K562 (cell line): ENCODE results near the gene PYDC1. TPM values are rescaled to one million over a fixed set of nuclear protein-coding genes. Genes with fewer than 3 reads are reported as not detected.

Source experiments
- ATAC-seq: fragments of 200-7000 bp; cut with Tn5 transposase; 3 replicates; pipeline ENCODE4 v1.9.1; 2020; ENCODE audit warnings: moderate library complexity
- BruUV-seq: library from RNA; stranded (reverse); fragments of 400-500 nt; replicated peaks from 2 replicates; lab custom pipeline; 2021; lab: Mats Ljungman, UMichigan
- CTCF ChIA-PET: fragments of 300-600 bp; formaldehyde crosslinking; extraction: SDS; loops from one replicate; lab custom pipeline; 2021; ENCODE audit warnings: low intra/inter-chr PET ratio; lab: Yijun Ruan, JAX
- POLR2A ChIA-PET: fragments of 300-600, 350-650 bp; sonication (Branson Sonifier 250); formaldehyde crosslinking; extraction: SDS; loops from one replicate; lab custom pipeline; 2021; ENCODE audit warnings: antibody characterized with exemption, inconsistent platforms; lab: Yijun Ruan, JAX
- DNase-seq, 4 experiments: peaks; one replicate each; pipeline versions ENCODE4 v3.0.0 to v3.0.0-alpha.2; 2011 to 2018; ENCODE audit warnings: low spot score in 3 of 4, mixed read lengths in 3 of 4; ENCODE audit errors: extremely low read depth in 1 of 4
- FAIRE-seq: peaks from 2 replicates; lab custom pipeline; 2011; peaks lifted over from hg19 to GRCh38; lab: Jason Lieb, UNC
- H2AFZ ChIP-seq: 2 replicates; pipeline ENCODE4 v1.6.0; 2011; ENCODE audit warnings: low read depth, low read length, control low read depth, inconsistent platforms
- H3K27ac ChIP-seq: fragments of 200-600 bp; 3 replicates; pipeline ENCODE4 v1.8.0; 2011; ENCODE audit warnings: low read depth, mild to moderate bottlenecking, control low read depth, inconsistent platforms, low read length, moderate library complexity, mixed read lengths; ENCODE audit errors: extremely low read depth
- H3K27me3 ChIP-seq, 2 experiments: fragments of 300-600 bp in 1 of 2; 2 replicates in 1 of 2; 3 replicates in 1 of 2; pipeline versions ENCODE4 v1.6.0 to v1.8.0; 2011; ENCODE audit warnings: inconsistent platforms in 2 of 2, low read length in 2 of 2, mild to moderate bottlenecking in 1 of 2, mixed read lengths in 1 of 2, moderate library complexity in 1 of 2; ENCODE audit not compliant: control insufficient read depth in 2 of 2, insufficient read depth in 2 of 2
- H3K36me3 ChIP-seq: fragments of 300-600 bp; 3 replicates; pipeline ENCODE4 v1.8.0; 2011; ENCODE audit warnings: mild to moderate bottlenecking, low read length, inconsistent platforms; ENCODE audit not compliant: control insufficient read depth, insufficient read depth
- H3K4me1 ChIP-seq, 2 experiments: fragments of 200-600 bp in 1 of 2; replicated peaks in 1 of 2; 2 replicates in 1 of 2; 3 replicates in 1 of 2; pipeline versions ENCODE4 v1.5.1 to v1.8.0; 2011; ENCODE audit warnings: inconsistent platforms in 2 of 2, low read length in 2 of 2, mild to moderate bottlenecking in 1 of 2, mixed read lengths in 1 of 2, moderate library complexity in 1 of 2; ENCODE audit not compliant: control insufficient read depth in 2 of 2, insufficient read depth in 2 of 2
- H3K4me2 ChIP-seq: 2 replicates; pipeline ENCODE4 v1.6.1; 2011; ENCODE audit warnings: low read length, control low read depth, inconsistent platforms, mixed read lengths; ENCODE audit not compliant: insufficient read depth
- H3K4me3 ChIP-seq: fragments of 200-600 bp; sonication (generic), shearing (Covaris generic); 2 replicates; pipeline ENCODE4 v1.5.1; 2016; ENCODE audit warnings: control low read depth, inconsistent platforms
- H3K79me2 ChIP-seq: fragments of 200-600 bp; 3 replicates; pipeline ENCODE4 v1.8.0; 2011; ENCODE audit warnings: low read length, inconsistent platforms; ENCODE audit not compliant: control insufficient read depth, insufficient read depth
- H3K9ac ChIP-seq, 2 experiments: 2 replicates each; pipeline versions ENCODE4 v1.6.0 to v1.6.1; 2011; ENCODE audit warnings: low read depth in 2 of 2, low read length in 2 of 2, control low read depth in 1 of 2, inconsistent platforms in 1 of 2, mild to moderate bottlenecking in 1 of 2, mixed read lengths in 1 of 2; ENCODE audit not compliant: insufficient read depth in 1 of 2
- H3K9me1 ChIP-seq: one replicate; pipeline ENCODE4 v1.6.0; 2011; ENCODE audit warnings: inconsistent platforms, mild to moderate bottlenecking, low read length, moderate library complexity; ENCODE audit not compliant: control insufficient read depth, insufficient read depth
- H3K9me3 ChIP-seq: replicated peaks from 2 replicates; pipeline ENCODE4 v1.5.1; 2011; ENCODE audit warnings: low read depth, low read length, inconsistent platforms; ENCODE audit not compliant: control insufficient read depth, insufficient read depth
- H4K20me1 ChIP-seq: replicated peaks from 2 replicates; pipeline ENCODE4 v1.6.1; 2011; ENCODE audit warnings: low read length, inconsistent platforms, mixed read lengths; ENCODE audit not compliant: control insufficient read depth, insufficient read depth
- BACH1 ChIP-seq: fragments of 200-800 bp; sonication (Bioruptor generic); IDR thresholded peaks from 2 replicates; pipeline ENCODE4 v1.6.1; 2016; ENCODE audit warnings: missing genetic modification characterization, missing compliant biosample characterization
- BCOR ChIP-seq: fragments of 450-650 bp; IDR thresholded peaks from 2 replicates; pipeline ENCODE4 v1.6.1; 2016
- BRD9 ChIP-seq: fragments of 450-650 bp; IDR thresholded peaks from 2 replicates; pipeline ENCODE4 v1.6.1; 2018; ENCODE audit warnings: low read depth; ENCODE audit not compliant: partially characterized antibody
- CBX1 ChIP-seq: sonication (generic); IDR thresholded peaks from 2 replicates; pipeline ENCODE4 v1.6.1; 2016; ENCODE audit warnings: antibody characterized with exemption, low read depth, mild to moderate bottlenecking
- DDX20 ChIP-seq: fragments of 450-650 bp; IDR thresholded peaks from 2 replicates; pipeline ENCODE4 v1.6.1; 2016; ENCODE audit warnings: missing genetic modification characterization, low read depth, mild to moderate bottlenecking, missing compliant biosample characterization, moderate library complexity
- ELK3 ChIP-seq: fragments of 450-650 bp; formaldehyde crosslinking; IDR thresholded peaks from 2 replicates; pipeline ENCODE4 v1.4.0; 2020; ENCODE audit warnings: mild to moderate bottlenecking
- FOXK2 ChIP-seq, 2 experiments: fragments of 450-650 bp; IDR thresholded peaks in 1 of 2; conservative IDR thresholded peaks in 1 of 2; 2 replicates each; pipeline ENCODE4 v1.6.1; 2016; ENCODE audit warnings: low read depth in 2 of 2, mild to moderate bottlenecking in 1 of 2
- KDM2B ChIP-seq: fragments of 250-450 bp; sonication (Bioruptor Pico); IDR thresholded peaks from 2 replicates; pipeline ENCODE4 v1.8.0; 2021; ENCODE audit warnings: mild to moderate bottlenecking, moderate library complexity
- MCM2 ChIP-seq: fragments of 450-650 bp; IDR thresholded peaks from 2 replicates; pipeline ENCODE4 v1.6.1; 2017; ENCODE audit warnings: low read depth, mild to moderate bottlenecking
- PHF20 ChIP-seq: fragments of 450-650 bp; IDR thresholded peaks from 2 replicates; pipeline ENCODE4 v1.6.1; 2018; ENCODE audit not compliant: partially characterized antibody
- POLR2AphosphoS5 ChIP-seq: IDR thresholded peaks from 2 replicates; pipeline ENCODE4 v1.6.1; 2011; ENCODE audit warnings: mild to moderate bottlenecking, low read depth, low read length, moderate library complexity; ENCODE audit not compliant: control insufficient read depth, insufficient read depth
- SETDB1 ChIP-seq: IDR thresholded peaks from one replicate; pipeline ENCODE4 v1.6.1; 2012; ENCODE audit warnings: low read length, control low read depth, inconsistent platforms
- SMARCA5 ChIP-seq: fragments of 450-650 bp; IDR thresholded peaks from 2 replicates; pipeline ENCODE4 v1.6.1; 2016
- TAF9B ChIP-seq: fragments of 450-650 bp; IDR thresholded peaks from 2 replicates; pipeline ENCODE4 v1.6.1; 2018; ENCODE audit warnings: mild to moderate bottlenecking; ENCODE audit not compliant: partially characterized antibody
- THAP12 ChIP-seq: fragments of 250-450 bp; sonication (Bioruptor Pico); IDR thresholded peaks from 2 replicates; pipeline ENCODE4 v1.9.0; 2021; ENCODE audit warnings: mild to moderate bottlenecking, inconsistent platforms
- THAP7 ChIP-seq: fragments of 250-450 bp; sonication (Bioruptor Pico); IDR thresholded peaks from 2 replicates; pipeline ENCODE4 v1.5.0; 2021
- ZFP36 ChIP-seq: fragments of 150-350 bp; IDR thresholded peaks from 2 replicates; pipeline ENCODE4 v1.6.1; 2018; ENCODE audit warnings: low read length, low read depth; ENCODE audit not compliant: partially characterized antibody
- ZNF133 ChIP-seq: fragments of 250-450 bp; sonication (Bioruptor Pico); IDR thresholded peaks from 2 replicates; pipeline ENCODE4 v1.4.0; 2020; ENCODE audit warnings: mild to moderate bottlenecking
- ZNF197 ChIP-seq: fragments of 200-800 bp; sonication (Bioruptor generic); IDR thresholded peaks from 2 replicates; pipeline ENCODE4 v1.6.1; 2016; ENCODE audit warnings: low read depth, missing genetic modification characterization, missing compliant biosample characterization
- ZNF444 ChIP-seq: fragments of 250-450 bp; sonication (Bioruptor Pico); IDR thresholded peaks from 2 replicates; pipeline ENCODE4 v1.4.0; 2020; ENCODE audit warnings: mild to moderate bottlenecking, moderate library complexity
- ZNF717 ChIP-seq: fragments of 250-450 bp; sonication (Bioruptor Pico); IDR thresholded peaks from 2 replicates; pipeline ENCODE4 v1.5.0; 2021
- WGBS: fragments of 100-300 bp; shearing (Covaris generic); methylation state at CpG from one replicate; pipeline ENCODE4 v1.1.6; 2016; ENCODE audit warnings: low coverage, mixed read lengths; ENCODE audit not compliant: insufficient coverage; ENCODE audit errors: missing lambda C conversion rate; 5-methylcytosine and 5-hydroxymethylcytosine counted together
- in situ Hi-C: fragments of 300-500 bp; cut with MboI; formaldehyde crosslinking; loops from 4 replicates; pipeline ENCODE4 v1.15.0; 2018; ENCODE audit warnings: inconsistent platforms, mixed read lengths
- intact Hi-C: fragments of 100-400 bp; cut with micrococcal nuclease; formaldehyde crosslinking; loops from 2 replicates; pipeline ENCODE4 v1.14.2; 2022
- polyA plus RNA-seq, 8 experiments: library from polyadenylated mRNA; depleted of rRNA in 4 of 8; stranded (reverse) in 5 of 8; unstranded in 3 of 8; fragments of >200 nt; fragmentation: Nextera tagmentation in 2 of 8; fragmentation: Illumina TruSeq in 1 of 8; extraction: Ambion mirVana in 2 of 8; extraction: Trizol in 1 of 8; gene quantifications; 2 replicates each; pipeline versions ENCODE4 v1.2.1 to v1.2.3, GENCODE V29; 2011 to 2014; ENCODE audit warnings: inconsistent platforms in 1 of 8, missing spikeins in 1 of 8
- total RNA-seq, 7 experiments: library from RNA; depleted of rRNA in 6 of 7; stranded (reverse); fragments of >200 nt in 6 of 7; fragmentation: Illumina TruSeq in 2 of 7; extraction: Trizol in 2 of 7; gene quantifications; 2 replicates each; pipeline versions ENCODE4 v1.2.1 to v1.2.3, GENCODE V29; 2011 to 2021; ENCODE audit warnings: low replicate concordance in 1 of 7

Gene PYDC1
- total and polyA plus RNA-seq, 9 of the 15 experiments (the other 6 are each of a cell fraction or from before 2014, with no cell fraction given), result not detected

- no peak; the same call in 2 of the 3 replicates for ATAC-seq
- peak overlapping the region; percentile 81 for H3K4me3 ChIP-seq
- BruUV-seq, result no TSS peak
- intact Hi-C loops, result no loop called here
- peaks cover 36% of the 10 kb centered on the region for H4K20me1 ChIP-seq
- WGBS, result under 1% methylated on average over 24 of the region's 27 CpGs
- CTCF ChIA-PET, result interaction anchor here (0.6 kb wide), 1 partner anchor 264 kb away, joined by 3 read pairs; no protein-coding TSS in a partner anchor
- H3K27ac ChIP-seq, result peak overlapping the region; percentile 100
- H3K79me2 ChIP-seq, result peaks cover 51% of the 10 kb centered on the region
- peaks cover 32% of the 10 kb centered on the region for H3K36me3 ChIP-seq
- DNase-seq, result peak in 1 of 4 experiments; percentile 42
- peaks cover 18 to 19% of the 10 kb centered on the region in 2 experiments for H3K4me1 ChIP-seq
- no peaks in the 10 kb centered on the region; a peak in 1 of 5 replicates for H3K27me3 ChIP-seq
- H3K9me3 ChIP-seq, result no peaks in the 10 kb centered on the region
- peak overlapping the region; percentile 100 for H2AFZ ChIP-seq
- POLR2A ChIA-PET, result interaction anchor here (0.6 to 2.8 kb wide), 52 partner anchors 8 to 698 kb away, joined by 3 to 63 read pairs (median 5); partner anchors contain the start of genes HSD3B7, KAT8, PRSS36 and PRSS8
- no peak for FAIRE-seq
- peak overlapping the region; percentile 87 for H3K4me2 ChIP-seq
- peak overlapping the region; percentile 98 for H3K9ac ChIP-seq
- H3K9me1 ChIP-seq, result peaks cover 4% of the 10 kb centered on the region
- in situ Hi-C loops, result no loop called here
- TF ChIP-seq ZNF717 (CRISPR knock-in tag) (0 out of 2 replicates have a peak, but pooled peaks have one; percentile 26), ELK3 (CRISPR knock-in tag) (no peak), ZFP36 (peak; percentile 75), ZNF133 (no peak), FOXK2 (conservative IDR thresholded peaks at IDR 0.05 in 1 of 2, IDR thresholded peaks at IDR 0.05 in 1 of 2; ENCODE audit: low read depth in 2 of 2) (no peak), POLR2AphosphoS5 (no peak), DDX20 (tag) (no peak), KDM2B (CRISPR knock-in tag) (0 out of 2 replicates have a peak, but pooled peaks have one; percentile 15), BCOR (peak; percentile 88), PHF20 (peak; percentile 33), ZNF444 (no peak), SMARCA5 (peak; percentile 76; the same call in 1 of the 2 replicates), ZNF197 (CRISPR knock-in tag) (0 out of 2 replicates have a peak, but pooled peaks have one; percentile 27), BRD9 (peak; percentile 62), THAP12 (CRISPR knock-in tag) (peak; percentile 53; the same call in 1 of the 2 replicates), CBX1 (peak; percentile 37; the same call in 1 of the 2 replicates), MCM2 (no peak), SETDB1 (no peak), THAP7 (CRISPR knock-in tag) (no peak), BACH1 (tag) (no peak), TAF9B (no peak)
Observed at GRCh38 chr16:31179219-31179746, 37.7 kb downstream of the PYDC1 start.
